Measurements from ENCODE around the gene RPS21. TPM values are rescaled to one million over a fixed set of nuclear protein-coding genes. Genes with fewer than 3 reads are reported as not detected.

The RPS21 gene
- total RNA-seq, 1 donor from 2014 or later: 661 TPM

DNA sequence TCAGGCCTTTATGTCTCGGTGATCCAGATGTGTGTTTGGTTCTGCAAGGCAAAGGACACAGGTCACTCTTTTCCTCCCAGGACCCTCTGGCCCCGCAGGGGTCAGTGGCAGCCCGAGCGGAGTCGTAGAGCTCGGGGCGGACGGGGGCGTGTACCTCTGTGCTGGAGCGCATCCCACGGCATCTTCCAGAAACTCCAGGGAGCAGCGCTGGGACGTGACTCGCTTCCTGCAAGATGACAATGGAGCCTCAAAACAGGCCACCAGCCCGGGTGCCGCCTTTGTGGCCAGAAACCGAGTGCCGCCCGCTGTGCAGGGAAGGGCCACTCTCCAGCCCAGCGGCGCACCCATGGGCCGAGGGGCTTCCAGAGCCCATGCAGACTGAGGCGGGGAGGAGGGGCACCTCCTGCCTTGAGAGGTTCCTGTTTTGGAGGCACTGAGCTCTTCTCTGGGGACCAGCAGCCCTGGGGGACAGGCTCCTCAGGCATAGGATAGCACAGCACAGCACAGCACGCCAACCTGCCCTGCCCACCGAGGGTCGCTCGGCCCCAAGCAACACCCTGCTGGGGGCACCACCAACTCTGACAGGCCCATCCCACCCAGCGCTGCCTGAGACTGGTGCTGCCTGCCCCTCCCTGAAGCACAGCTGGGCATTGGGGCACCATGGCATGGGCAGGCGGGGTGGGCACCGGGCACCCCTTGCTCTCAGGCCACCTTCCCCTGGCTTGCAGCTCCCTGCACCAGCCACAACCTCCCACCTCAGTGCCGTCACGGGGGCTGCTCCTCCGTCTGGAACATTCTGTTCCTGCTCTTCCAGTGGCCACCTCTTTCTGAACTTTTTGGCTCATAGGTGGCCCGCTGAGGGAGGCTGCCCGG, 9.7 kb downstream of the RPS21 start:
- intact Hi-C loops (cut with micrococcal nuclease): no loop called here
- H3K36me3 ChIP-seq: peaks cover 35% of the 10 kb centered on the region

DNA sequence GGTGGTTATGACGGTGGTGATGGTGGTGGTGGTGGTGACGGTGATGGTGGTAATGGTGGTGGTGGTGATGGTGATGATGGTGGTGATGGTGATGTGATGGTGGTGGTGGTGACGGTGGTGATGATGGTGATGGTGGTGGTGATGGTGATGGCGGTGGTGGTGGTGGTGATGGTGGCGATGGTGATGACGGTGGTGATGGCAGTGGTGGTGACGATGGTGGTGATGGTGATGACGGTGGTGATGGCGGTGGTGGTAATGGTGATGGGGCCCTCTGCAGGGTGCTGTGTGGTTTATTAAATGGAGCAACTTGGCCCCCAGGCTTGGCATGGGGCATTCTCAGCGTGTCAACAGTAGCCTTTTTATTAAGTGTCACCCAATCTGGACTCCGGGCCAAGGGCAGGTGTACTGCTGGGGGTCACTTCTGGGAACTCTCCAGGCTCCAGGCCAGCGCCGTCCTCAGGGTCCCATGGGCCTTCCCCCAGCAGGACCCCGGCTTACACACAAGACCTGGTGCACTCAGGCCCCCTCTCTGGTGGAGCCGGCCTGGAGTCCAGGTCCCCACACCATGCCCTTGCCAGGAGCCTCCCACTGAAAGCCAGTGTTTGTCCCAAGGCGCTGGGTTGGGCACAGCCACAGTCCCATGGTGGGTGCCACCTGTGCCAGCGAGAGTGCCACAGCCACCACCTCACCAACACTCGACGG, 11.4 kb downstream of the RPS21 start:
- intact Hi-C loops (cut with micrococcal nuclease): no loop called here
- Histone ChIP-seq H3K4me1 (peaks cover 6% of the 10 kb centered on the region), H3K9me3 (replicated peaks) (no peaks in the 10 kb centered on the region), H3K27ac (replicated peaks) (no peak overlapping the region), H3K27me3 (ENCODE audit: low read depth) (no peaks in the 10 kb centered on the region), H3K4me3 (no peak overlapping the region), H3K36me3 (peaks cover 25% of the 10 kb centered on the region)
- DNase-seq: no peak
- no peak for TF ChIP-seq CTCF (IDR thresholded peaks at IDR 0.05; ENCODE audit: borderline replicate concordance)

More for the DNA sequence above, 9.7 kb downstream of the RPS21 start:
- Histone ChIP-seq H3K4me3 (peak overlapping the region; percentile 11), H3K9me3 (replicated peaks) (no peaks in the 10 kb centered on the region), H3K4me1 (peaks cover 6% of the 10 kb centered on the region), H3K27ac (replicated peaks) (peak overlapping the region; percentile 71), H3K27me3 (ENCODE audit: low read depth) (no peaks in the 10 kb centered on the region)
- no peak for TF ChIP-seq CTCF (IDR thresholded peaks at IDR 0.05; ENCODE audit: borderline replicate concordance)
- DNase-seq: no peak

GRCh38 chr20:62400021-62400420, 13.1 kb downstream of the RPS21 start:
- Histone ChIP-seq H3K4me3 (no peak overlapping the region), H3K9me3 (replicated peaks) (no peaks in the 10 kb centered on the region), H3K27me3 (ENCODE audit: low read depth) (no peaks in the 10 kb centered on the region), H3K36me3 (peaks cover 8% of the 10 kb centered on the region), H3K4me1 (peaks cover 9% of the 10 kb centered on the region), H3K27ac (replicated peaks) (no peak overlapping the region)
- TF ChIP-seq CTCF (IDR thresholded peaks at IDR 0.05; ENCODE audit: borderline replicate concordance): no peak
- intact Hi-C loops (cut with micrococcal nuclease): no loop called here
- no peak for DNase-seq

DNA sequence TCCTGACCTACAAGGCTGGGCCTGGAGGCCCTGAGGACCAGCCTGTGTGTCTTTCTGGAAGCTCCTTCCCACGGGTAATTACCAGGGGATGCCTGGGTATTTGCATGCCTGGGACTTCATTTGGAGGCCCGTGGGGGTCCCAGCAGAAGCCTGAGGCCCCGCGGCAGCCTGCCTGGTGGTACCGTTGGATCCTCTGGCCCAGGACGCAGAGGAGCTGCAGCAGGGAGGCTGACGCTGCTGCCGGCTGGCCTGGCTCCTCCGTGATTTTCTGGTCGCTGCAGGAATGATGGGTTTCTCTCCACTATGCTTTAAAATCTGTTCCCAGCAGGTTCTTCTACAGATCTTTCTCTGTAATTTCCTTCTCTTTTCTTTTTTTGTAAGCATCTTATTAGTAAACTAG, 13.6 kb downstream of the RPS21 start:
- intact Hi-C loops (cut with micrococcal nuclease): no loop called here
- Histone ChIP-seq H3K4me3 (no peak overlapping the region), H3K4me1 (peaks cover 14% of the 10 kb centered on the region), H3K27ac (replicated peaks) (no peak overlapping the region), H3K9me3 (replicated peaks) (no peaks in the 10 kb centered on the region), H3K36me3 (peaks cover 3% of the 10 kb centered on the region), H3K27me3 (ENCODE audit: low read depth) (no peaks in the 10 kb centered on the region)
- no peak for TF ChIP-seq CTCF (IDR thresholded peaks at IDR 0.05; ENCODE audit: borderline replicate concordance)
- no peak for DNase-seq

DNA sequence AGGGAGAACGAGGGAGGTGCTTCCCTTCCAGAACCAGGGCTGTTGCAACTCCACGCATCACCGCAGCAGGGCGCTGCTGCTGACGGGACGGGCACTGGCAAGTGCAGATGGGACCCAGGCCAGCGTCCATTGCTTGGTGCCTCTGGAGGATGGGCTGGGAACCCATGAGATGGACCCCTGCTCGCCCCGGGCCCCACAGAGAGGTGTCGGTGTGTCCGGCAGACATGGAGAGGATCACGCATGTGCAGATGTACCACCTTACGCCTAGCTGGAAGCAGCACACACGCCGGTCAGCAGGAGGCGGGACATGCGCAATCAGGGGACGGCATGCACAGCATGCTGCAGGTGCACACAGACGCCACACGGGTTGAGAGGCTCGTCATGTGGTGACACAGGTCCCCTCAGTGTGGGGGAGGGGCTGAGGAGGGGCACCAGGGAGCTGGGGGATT, 14.5 kb downstream of the RPS21 start:
- intact Hi-C loops (cut with micrococcal nuclease): no loop called here
- Histone ChIP-seq H3K4me3 (no peak overlapping the region), H3K36me3 (no peaks in the 10 kb centered on the region), H3K4me1 (peaks cover 22% of the 10 kb centered on the region), H3K9me3 (replicated peaks) (no peaks in the 10 kb centered on the region), H3K27ac (replicated peaks) (no peak overlapping the region), H3K27me3 (ENCODE audit: low read depth) (no peaks in the 10 kb centered on the region)
- TF ChIP-seq CTCF (IDR thresholded peaks at IDR 0.05; ENCODE audit: borderline replicate concordance): peak; percentile 17
- DNase-seq: no peak
